HEK293 (cell line): ENCODE results near the gene FREM3.

ENCODE experiments used
- CTCF ChIA-PET: fragments of 350-600 bp; formaldehyde crosslinking; extraction: SDS; loops from one replicate; lab custom pipeline; 2021; ENCODE audit warnings: antibody characterized with exemption; lab: Yijun Ruan, JAX
- POLR2A ChIA-PET: fragments of 300-600 bp; formaldehyde crosslinking; extraction: SDS; loops from one replicate; lab custom pipeline; 2020; ENCODE audit warnings: antibody characterized with exemption, inconsistent platforms; lab: Yijun Ruan, JAX
- H3K27ac ChIP-seq: fragments of 200-500 bp; sonication (Bioruptor generic); 2 replicates; pipeline ENCODE4 v1.5.1; 2014; ENCODE audit warnings: low read depth, low read length, control low read depth, inconsistent platforms; ENCODE audit errors: extremely low read depth
- H3K36me3 ChIP-seq, 2 experiments: fragments of 200-500 bp in 1 of 2; sonication (Bioruptor generic) in 1 of 2; 1 replicate in 1 of 2; 2 replicates in 1 of 2; pipeline ENCODE4 v1.5.1; 2014 to 2017; ENCODE audit warnings: inconsistent platforms in 2 of 2, low read length in 2 of 2; ENCODE audit not compliant: control insufficient read depth in 2 of 2, insufficient read depth in 1 of 2
- H3K4me1 ChIP-seq: fragments of 200-500 bp; sonication (Bioruptor generic); 2 replicates; pipeline ENCODE4 v1.5.1; 2014; ENCODE audit warnings: mild to moderate bottlenecking, low read length, inconsistent platforms; ENCODE audit not compliant: control insufficient read depth, insufficient read depth
- H3K4me3 ChIP-seq: 2 replicates; pipeline ENCODE4 v1.5.1; 2011; ENCODE audit warnings: low read depth, mild to moderate bottlenecking, control low read depth, low read length, moderate library complexity
- H3K9me3 ChIP-seq: fragments of 200-500 bp; sonication (Bioruptor generic); 2 replicates; pipeline ENCODE4 v1.5.1; 2014; ENCODE audit warnings: low read depth, low read length, inconsistent platforms; ENCODE audit not compliant: control insufficient read depth, insufficient read depth
- HOXD13 ChIP-seq: sonication (generic); formaldehyde crosslinking; IDR thresholded peaks from 2 replicates; pipeline ENCODE4 v1.8.0; 2022; ENCODE audit warnings: missing genetic modification reagents, borderline replicate concordance
- KLF16 ChIP-seq: fragments of 450-650 bp; formaldehyde crosslinking; IDR thresholded peaks from 2 replicates; pipeline ENCODE4 v1.5.1; 2017; ENCODE audit warnings: missing biosample characterization, missing genetic modification characterization
- KLF9 ChIP-seq: fragments of 450-650 bp; formaldehyde crosslinking; IDR thresholded peaks from 2 replicates; pipeline ENCODE4 v1.5.1; 2016; ENCODE audit warnings: missing biosample characterization, missing genetic modification characterization, low read depth
- MZF1 ChIP-seq: fragments of 450-650 bp; formaldehyde crosslinking; IDR thresholded peaks from 2 replicates; pipeline ENCODE4 v1.5.1; 2017; ENCODE audit warnings: missing biosample characterization, missing genetic modification characterization, borderline replicate concordance
- PRDM4 ChIP-seq: fragments of 450-650 bp; formaldehyde crosslinking; IDR thresholded peaks from 2 replicates; pipeline ENCODE4 v1.5.1; 2017; ENCODE audit warnings: missing biosample characterization, missing genetic modification characterization
- REST ChIP-seq: fragments of 450-650 bp; formaldehyde crosslinking; IDR thresholded peaks from 2 replicates; pipeline ENCODE4 v1.5.1; 2016; ENCODE audit warnings: missing biosample characterization, missing genetic modification characterization
- SALL2 ChIP-seq: fragments of 450-650 bp; formaldehyde crosslinking; IDR thresholded peaks from 2 replicates; pipeline ENCODE4 v1.5.0; 2017; ENCODE audit warnings: missing biosample characterization, mild to moderate bottlenecking, missing genetic modification characterization, borderline replicate concordance
- SCRT1 ChIP-seq: fragments of 450-650 bp; formaldehyde crosslinking; IDR thresholded peaks from 2 replicates; pipeline ENCODE4 v1.5.1; 2016; ENCODE audit warnings: missing biosample characterization, missing genetic modification characterization, borderline replicate concordance
- ZNF169 ChIP-seq: fragments of 450-650 bp; formaldehyde crosslinking; IDR thresholded peaks from 2 replicates; pipeline ENCODE4 v1.5.1; 2016; ENCODE audit warnings: missing biosample characterization, missing genetic modification characterization
- ZNF174 ChIP-seq: fragments of 450-650 bp; formaldehyde crosslinking; IDR thresholded peaks from 2 replicates; pipeline ENCODE4 v1.5.0; 2017; ENCODE audit warnings: missing biosample characterization, mild to moderate bottlenecking, missing genetic modification characterization
- ZNF19 ChIP-seq: fragments of 450-650 bp; formaldehyde crosslinking; IDR thresholded peaks from 2 replicates; pipeline ENCODE4; 2016; ENCODE audit warnings: missing biosample characterization, missing genetic modification characterization, low read depth
- ZNF223 ChIP-seq: fragments of 450-650 bp; formaldehyde crosslinking; IDR thresholded peaks from 2 replicates; pipeline ENCODE4 v1.5.1; 2016; ENCODE audit warnings: missing biosample characterization, missing genetic modification characterization
- ZNF239 ChIP-seq: fragments of 450-650 bp; formaldehyde crosslinking; IDR thresholded peaks from 2 replicates; pipeline ENCODE4 v1.5.1; 2016; ENCODE audit warnings: missing biosample characterization, missing genetic modification characterization
- ZNF302 ChIP-seq: fragments of 450-650 bp; formaldehyde crosslinking; IDR thresholded peaks from 2 replicates; pipeline ENCODE4 v1.5.1; 2016; ENCODE audit warnings: missing biosample characterization, missing genetic modification characterization, low read depth
- ZNF335 ChIP-seq: fragments of 450-650 bp; formaldehyde crosslinking; conservative IDR thresholded peaks from 2 replicates; pipeline ENCODE4 v1.5.1; 2016; ENCODE audit warnings: missing biosample characterization, missing genetic modification characterization
- ZNF366 ChIP-seq: fragments of 450-650 bp; formaldehyde crosslinking; conservative IDR thresholded peaks from 2 replicates; pipeline ENCODE4 v1.5.1; 2016; ENCODE audit warnings: missing biosample characterization, missing genetic modification characterization
- ZNF37A ChIP-seq: fragments of 450-650 bp; IDR thresholded peaks from 2 replicates; pipeline ENCODE4 v1.5.1; 2018; ENCODE audit warnings: missing biosample characterization, missing genetic modification characterization
- ZNF433 ChIP-seq: fragments of 450-650 bp; formaldehyde crosslinking; IDR thresholded peaks from 2 replicates; pipeline ENCODE4 v1.5.1; 2016; ENCODE audit warnings: missing biosample characterization, missing genetic modification characterization, low read depth
- ZNF555 ChIP-seq: fragments of 450-650 bp; formaldehyde crosslinking; conservative IDR thresholded peaks from 2 replicates; pipeline ENCODE4 v1.5.1; 2017; ENCODE audit warnings: missing biosample characterization, mild to moderate bottlenecking, missing genetic modification characterization, inconsistent platforms
- ZNF777 ChIP-seq: fragments of 450-650 bp; formaldehyde crosslinking; IDR thresholded peaks from 2 replicates; pipeline ENCODE4 v1.5.1; 2017; ENCODE audit warnings: missing biosample characterization, missing genetic modification characterization, borderline replicate concordance
- ZNF791 ChIP-seq: fragments of 450-650 bp; formaldehyde crosslinking; IDR thresholded peaks from 2 replicates; pipeline ENCODE4 v1.5.1; 2016; ENCODE audit warnings: missing biosample characterization, missing genetic modification characterization
- ZSCAN16 ChIP-seq: fragments of 450-650 bp; formaldehyde crosslinking; IDR thresholded peaks from 2 replicates; pipeline ENCODE4 v1.5.1; 2016; ENCODE audit warnings: missing biosample characterization, missing genetic modification characterization

Gene FREM3

GRCh38 chr4:143700416-143701352 is at the start of gene FREM3:
Gene FREM3, minus strand, starts transcription at chr4:143700675. Its CDS starts 0 bp downstream, at chr4:143700675.
- Histone ChIP-seq H3K4me3 (peak within 1 kb of the TSS; percentile 38), H3K9me3 (no peaks in the 10 kb centered on the region)

GRCh38 chr4:143745874-143746273 is 45.4 kb upstream of the FREM3 start:
- ChIA-PET POLR2A (no interaction called here), CTCF (no interaction called here)
- H3K9me3 ChIP-seq, result no peaks in the 10 kb centered on the region
- no peak overlapping the region for H3K4me3 ChIP-seq
- H3K36me3 ChIP-seq, result no peaks in the 10 kb centered on the region
- no peak overlapping the region for H3K27ac ChIP-seq
- no peaks in the 10 kb centered on the region for H3K4me1 ChIP-seq
- no peak for TF ChIP-seq MZF1 (tag by site-specific recombination)
- no peak for TF ChIP-seq ZNF791 (tag by site-specific recombination)
- no peak for TF ChIP-seq ZNF555 (tag by site-specific recombination)
- TF ChIP-seq KLF16 (tag by site-specific recombination), result no peak
- no peak for TF ChIP-seq ZNF37A
- TF ChIP-seq PRDM4, result no peak
- no peak for TF ChIP-seq ZNF302 (tag by site-specific recombination)
- TF ChIP-seq SALL2 (tag by site-specific recombination), result no peak
- TF ChIP-seq ZNF433 (tag by site-specific recombination), result no peak
- no peak for TF ChIP-seq ZNF169 (tag by site-specific recombination)
- TF ChIP-seq ZNF366 (tag by site-specific recombination), result no peak
- TF ChIP-seq ZNF19 (tag by site-specific recombination), result no peak
- TF ChIP-seq ZNF223 (tag by site-specific recombination), result no peak
- no peak for TF ChIP-seq ZNF239 (tag by site-specific recombination)
- no peak for TF ChIP-seq ZSCAN16 (tag by site-specific recombination)
- no peak for TF ChIP-seq SCRT1
- TF ChIP-seq KLF9, result no peak

More at GRCh38 chr4:143700416-143701352, at the start of gene FREM3:
- POLR2A ChIA-PET, result no interaction called here
- CTCF ChIA-PET, result interaction anchor here (0.7 kb wide), 2 partner anchors 197 to 791 kb away, joined by 3 read pairs; no protein-coding TSS in a partner anchor
- no peak for TF ChIP-seq ZNF174 (tag by site-specific recombination)
- 0 out of 2 replicates have a peak, but pooled peaks have one; percentile 46 for TF ChIP-seq ZNF777 (tag by site-specific recombination)
- no peak for TF ChIP-seq HOXD13 (CRISPR knock-in tag)
- 0 out of 2 replicates have a peak, but pooled peaks have one; percentile 11 for TF ChIP-seq ZNF335
- TF ChIP-seq REST, result 0 out of 2 replicates have a peak, but pooled peaks have one; percentile 18
- H3K4me1 ChIP-seq, result no peaks in the 10 kb centered on the region
- no peak within 1 kb of the TSS for H3K27ac ChIP-seq
- H3K36me3 ChIP-seq, result no peaks in the 10 kb centered on the region
